Liver (tissue), 9 donors: ENCODE measurements around the gene AFAP1L2. TPM values are rescaled to one million over a fixed set of nuclear protein-coding genes. Genes with fewer than 3 reads are reported as not detected.

Experiments
- DNase-seq: peaks from one replicate; pipeline ENCODE4 v3.0.0-alpha.2; 2017; ENCODE audit warnings: low spot score
- H3K27ac ChIP-seq, 2 donors: one replicate each; pipeline ENCODE4 v1.7.0; 2013; ENCODE audit warnings: inconsistent platforms in 2 of 2, low read length in 2 of 2, control low read depth in 1 of 2, low read depth in 1 of 2, mild to moderate bottlenecking in 1 of 2
- H3K27me3 ChIP-seq, 4 donors: one replicate each; pipeline versions ENCODE4 v1.6.1 to v1.7.0; 2013; ENCODE audit warnings: low read length in 3 of 4, inconsistent platforms in 1 of 4, mild to moderate bottlenecking in 1 of 4, moderate library complexity in 1 of 4; ENCODE audit not compliant: control insufficient read depth in 4 of 4, insufficient read depth in 4 of 4
- H3K36me3 ChIP-seq, 4 donors: one replicate each; pipeline versions ENCODE4 v1.6.1 to v1.7.0; 2013; ENCODE audit warnings: low read length in 3 of 4, mild to moderate bottlenecking in 3 of 4, low read depth in 1 of 4, moderate library complexity in 1 of 4; ENCODE audit not compliant: control insufficient read depth in 4 of 4, insufficient read depth in 3 of 4
- H3K4me1 ChIP-seq, 4 donors: one replicate each; pipeline versions ENCODE4 v1.6.1 to v1.7.0; 2013; ENCODE audit warnings: low read length in 3 of 4, mild to moderate bottlenecking in 3 of 4, moderate library complexity in 1 of 4; ENCODE audit not compliant: control insufficient read depth in 4 of 4, insufficient read depth in 4 of 4
- H3K4me3 ChIP-seq, 3 donors: one replicate each; pipeline versions ENCODE4 v1.6.1 to v1.7.0; 2013; ENCODE audit warnings: low read length in 3 of 3, control low read depth in 1 of 3, low read depth in 1 of 3, mild to moderate bottlenecking in 1 of 3
- H3K9ac ChIP-seq, 2 donors: one replicate each; pipeline ENCODE4 v1.7.0; 2013; ENCODE audit warnings: low read length in 2 of 2, mild to moderate bottlenecking in 2 of 2, moderate library complexity in 2 of 2, control low read depth in 1 of 2, low read depth in 1 of 2
- H3K9me3 ChIP-seq, 4 donors: one replicate each; pipeline versions ENCODE4 v1.6.1 to v1.7.0; 2013; ENCODE audit warnings: low read length in 3 of 4; ENCODE audit not compliant: control insufficient read depth in 4 of 4
- ATF3 ChIP-seq: IDR thresholded peaks from 2 replicates; pipeline ENCODE4 v1.6.1; 2016; ENCODE audit warnings: antibody characterized with exemption
- CTCF ChIP-seq: fragments of 150-350 bp; IDR thresholded peaks from 2 replicates; pipeline ENCODE4 v1.5.1; 2017; ENCODE audit warnings: improper control_type of control experiment, low read depth, low read length; ENCODE audit not compliant: missing input control
- EGR1 ChIP-seq, 2 donors: IDR thresholded peaks; 2 replicates each; pipeline ENCODE4 v1.6.1; 2016 to 2018; ENCODE audit warnings: antibody characterized with exemption in 2 of 2, low read depth in 2 of 2
- FOXA1 ChIP-seq: IDR thresholded peaks from 2 replicates; pipeline ENCODE4 v1.6.1; 2016; ENCODE audit warnings: antibody characterized with exemption
- FOXA2 ChIP-seq: IDR thresholded peaks from 2 replicates; pipeline ENCODE4 v1.6.1; 2016; ENCODE audit warnings: antibody characterized with exemption
- GABPA ChIP-seq, 2 donors: IDR thresholded peaks in 1 of 2; conservative IDR thresholded peaks in 1 of 2; 2 replicates each; pipeline ENCODE4 v1.6.1; 2016; ENCODE audit warnings: antibody characterized with exemption in 2 of 2, mild to moderate bottlenecking in 1 of 2, moderate library complexity in 1 of 2
- HNF4A ChIP-seq, 2 donors: conservative IDR thresholded peaks; 2 replicates each; pipeline ENCODE4 v1.6.1; 2016; ENCODE audit warnings: antibody characterized with exemption in 2 of 2, mild to moderate bottlenecking in 2 of 2
- HNF4G ChIP-seq: IDR thresholded peaks from 2 replicates; pipeline ENCODE4 v1.6.1; 2016; ENCODE audit warnings: antibody characterized with exemption
- JUND ChIP-seq, 2 donors: IDR thresholded peaks; 2 replicates each; pipeline ENCODE4 v1.6.1; 2016; ENCODE audit warnings: antibody characterized with exemption in 2 of 2
- MAX ChIP-seq: IDR thresholded peaks from 2 replicates; pipeline ENCODE4 v1.6.1; 2016; ENCODE audit warnings: antibody characterized with exemption
- NR2F2 ChIP-seq: IDR thresholded peaks from 2 replicates; pipeline ENCODE4 v1.6.1; 2016; ENCODE audit warnings: antibody characterized with exemption
- RAD21 ChIP-seq, 2 donors: IDR thresholded peaks; 2 replicates each; pipeline ENCODE4 v1.6.1; 2016; ENCODE audit warnings: antibody characterized with exemption in 2 of 2, mild to moderate bottlenecking in 2 of 2
- RXRA ChIP-seq, 2 donors: IDR thresholded peaks; 2 replicates each; pipeline ENCODE4 v1.6.1; 2017 to 2018; ENCODE audit warnings: antibody characterized with exemption in 2 of 2, mild to moderate bottlenecking in 1 of 2
- SP1 ChIP-seq: IDR thresholded peaks from 2 replicates; pipeline ENCODE4 v1.6.1; 2018; ENCODE audit warnings: antibody characterized with exemption, mild to moderate bottlenecking
- TAF1 ChIP-seq: conservative IDR thresholded peaks from 2 replicates; pipeline ENCODE4 v1.6.1; 2016; ENCODE audit warnings: antibody characterized with exemption, mild to moderate bottlenecking
- YY1 ChIP-seq: IDR thresholded peaks from 2 replicates; pipeline ENCODE4 v1.6.1; 2016; ENCODE audit warnings: antibody characterized with exemption, mild to moderate bottlenecking
- ZBTB33 ChIP-seq: IDR thresholded peaks from 2 replicates; pipeline ENCODE4 v1.6.1; 2016; ENCODE audit warnings: antibody characterized with exemption
- WGBS: extraction: QIAGEN DNeasy Blood & Tissue Kit; methylation state at CpG from one replicate; pipeline ENCODE4 v1.1.7; 2013; 5-methylcytosine and 5-hydroxymethylcytosine counted together
- polyA plus RNA-seq, 2 donors: library from polyadenylated mRNA; stranded (reverse) in 1 of 2; unstranded in 1 of 2; fragments of 200-250 nt in 1 of 2; fragments of >200 nt in 1 of 2; fragmentation: Nextera tagmentation in 1 of 2; extraction: Ambion mirVana in 1 of 2; gene quantifications; one replicate each; pipeline versions ENCODE4 v1.2.1 to v1.2.3, GENCODE V29; 2013 to 2015
- total RNA-seq, 2 donors: library from RNA; depleted of rRNA; stranded (reverse); fragments of >200 nt; gene quantifications; one replicate each; pipeline ENCODE4 v1.2.3, GENCODE V29; 2014
- donor health status: healthy.
- donor health status: healthy.
- donor health status: healthy.
- donor health status: healthy.
- donor health status: healthy.

The AFAP1L2 gene
- total and polyA plus RNA-seq, 4 donors, result 0.53 to 1.8 (median 1.3) TPM

GRCh38 chr10:114327537-114328440 lies 76.5 kb downstream of the AFAP1L2 start (continued):
- no peak for TF ChIP-seq RXRA (IDR thresholded peaks at IDR 0.05)
- TF ChIP-seq HNF4A (conservative IDR thresholded peaks at IDR 0.05), result no peak
- no peak for TF ChIP-seq MAX
- TF ChIP-seq RAD21 (IDR thresholded peaks at IDR 0.05), result no peak
- no peak for TF ChIP-seq TAF1

- no peak for DNase-seq
- Histone ChIP-seq H3K4me3 (no peak overlapping the region), H3K36me3 (no peaks in the 10 kb centered on the region), H3K27me3 (no peaks in the 10 kb centered on the region), H3K4me1 (no peaks in the 10 kb centered on the region), H3K27ac (no peak overlapping the region), H3K9ac (no peak overlapping the region), H3K9me3 (no peaks in the 10 kb centered on the region)
- 87% methylated on average over 2 of the region's 2 CpGs for WGBS
- no peak for TF ChIP-seq HNF4G
- no peak for TF ChIP-seq FOXA1
- no peak for TF ChIP-seq CTCF
- no peak for TF ChIP-seq RXRA (IDR thresholded peaks at IDR 0.05)
- TF ChIP-seq ZBTB33, result no peak
- TF ChIP-seq MAX, result no peak
- TF ChIP-seq NR2F2, result no peak
- TF ChIP-seq RAD21 (IDR thresholded peaks at IDR 0.05), result no peak
- no peak for TF ChIP-seq YY1
- TF ChIP-seq FOXA2, result no peak
- no peak for TF ChIP-seq HNF4A (conservative IDR thresholded peaks at IDR 0.05)
- TF ChIP-seq JUND (IDR thresholded peaks at IDR 0.05), result no peak
- TF ChIP-seq SP1, result no peak
- TF ChIP-seq EGR1 (IDR thresholded peaks at IDR 0.05; ENCODE audit: low read depth in 2 of 2), result no peak
- no peak for TF ChIP-seq TAF1
These were observed 77.5 kb downstream of the AFAP1L2 start for GRCh38 chr10:114326795-114327194.

GRCh38 chr10:114323023-114323422 lies 81.3 kb downstream of the AFAP1L2 start:
- Histone ChIP-seq H3K27ac (no peak overlapping the region), H3K4me3 (no peak overlapping the region), H3K36me3 (no peaks in the 10 kb centered on the region), H3K9ac (no peak overlapping the region), H3K4me1 (no peaks in the 10 kb centered on the region), H3K27me3 (no peaks in the 10 kb centered on the region), H3K9me3 (no peaks in the 10 kb centered on the region)
- 57% methylated on average over 5 of the region's 5 CpGs for WGBS
- TF ChIP-seq RAD21 (IDR thresholded peaks at IDR 0.05) (no peak), HNF4G (no peak), ATF3 (no peak), GABPA (IDR thresholded peaks at IDR 0.05 in 1 of 2, conservative IDR thresholded peaks at IDR 0.05 in 1 of 2) (no peak), EGR1 (IDR thresholded peaks at IDR 0.05; ENCODE audit: low read depth in 2 of 2) (no peak)
- DNase-seq, result no peak
